OCI-LY1 (cell line): ENCODE measurements around the gene MYCL.

Experiments used
- H2AFZ ChIP-seq: fragments of 200-600 bp; sonication (generic), shearing (Covaris generic); 2 replicates; pipeline ENCODE4 v1.6.0; 2014; ENCODE audit warnings: antibody characterized with exemption, mild to moderate bottlenecking, low read length
- H3F3A ChIP-seq: fragments of 200-600 bp; sonication (generic), shearing (Covaris generic); 2 replicates; pipeline ENCODE4 v1.6.0; 2014; ENCODE audit warnings: mild to moderate bottlenecking, antibody characterized with exemption, low read length, moderate library complexity; ENCODE audit not compliant: insufficient read depth
- H3K27ac ChIP-seq: fragments of 200-600 bp; sonication (generic); 2 replicates; pipeline ENCODE4 v1.5.1; 2014; ENCODE audit warnings: low read length, mixed run types, mild to moderate bottlenecking, low read depth; ENCODE audit not compliant: poor library complexity, severe bottlenecking
- H3K27me3 ChIP-seq: fragments of 200-600 bp; sonication (generic); 2 replicates; pipeline ENCODE4 v1.6.0; 2014; ENCODE audit warnings: antibody characterized with exemption, mild to moderate bottlenecking, low read length, moderate library complexity; ENCODE audit not compliant: insufficient read depth
- H3K36me3 ChIP-seq: fragments of 200-600 bp; sonication (generic); 2 replicates; pipeline ENCODE4 v1.6.1; 2014; ENCODE audit warnings: mild to moderate bottlenecking, antibody characterized with exemption, low read length, moderate library complexity, mixed read lengths; ENCODE audit not compliant: insufficient read depth
- H3K4me1 ChIP-seq: fragments of 200-600 bp; sonication (generic); 2 replicates; pipeline ENCODE4 v1.5.1; 2014; ENCODE audit warnings: mild to moderate bottlenecking, low read length, moderate library complexity; ENCODE audit not compliant: insufficient read depth, severe bottlenecking
- H3K4me2 ChIP-seq: fragments of 200-600 bp; sonication (generic), shearing (Covaris generic); 2 replicates; pipeline ENCODE4 v1.6.1; 2014; ENCODE audit warnings: low read length
- H3K4me3 ChIP-seq: fragments of 200-600 bp; sonication (generic); 2 replicates; pipeline ENCODE4 v1.5.1; 2014; ENCODE audit warnings: low read length, low read depth, mild to moderate bottlenecking, mixed read lengths; ENCODE audit not compliant: poor library complexity, severe bottlenecking
- H3K79me2 ChIP-seq: fragments of 200-600 bp; shearing (Covaris generic); 2 replicates; pipeline ENCODE4 v1.6.1; 2016; ENCODE audit warnings: mixed run types, low read length, mixed read lengths; ENCODE audit not compliant: insufficient read depth
- H3K9ac ChIP-seq: fragments of 200-600 bp; sonication (generic), shearing (Covaris generic); 2 replicates; pipeline ENCODE4 v1.6.1; 2014; ENCODE audit warnings: mild to moderate bottlenecking, low read length, mixed read lengths
- H3K9me2 ChIP-seq: fragments of 200-600 bp; sonication (generic), shearing (Covaris generic); 2 replicates; pipeline ENCODE4 v1.6.1; 2014; ENCODE audit warnings: low read depth, mild to moderate bottlenecking, low read length, mixed read lengths
- H3K9me3 ChIP-seq: fragments of 200-600 bp; shearing (Covaris generic); 2 replicates; pipeline ENCODE4 v1.6.1; 2014; ENCODE audit warnings: low read length, mixed read lengths
- H4K20me1 ChIP-seq: fragments of 200-600 bp; sonication (generic), shearing (Covaris generic); 2 replicates; pipeline ENCODE4 v1.6.0; 2016; ENCODE audit warnings: mild to moderate bottlenecking, low read length; ENCODE audit not compliant: insufficient read depth
- CTCF ChIP-seq: fragments of 200-600 bp; sonication (generic), shearing (Covaris generic); IDR thresholded peaks from 2 replicates; pipeline ENCODE4 v1.5.1; 2017; ENCODE audit warnings: mild to moderate bottlenecking, antibody characterized with exemption, low read length, moderate library complexity, mixed read lengths
- EZH2 ChIP-seq: fragments of 200-600 bp; sonication (generic), shearing (Covaris generic); IDR thresholded peaks from 2 replicates; pipeline ENCODE4 v1.8.0; 2017; ENCODE audit warnings: borderline replicate concordance, mixed run types, mild to moderate bottlenecking, antibody characterized with exemption, low read length, moderate library complexity, mixed read lengths

The MYCL gene

GRCh38 chr1:39936724-39937491 is 35.2 kb upstream of the MYCL start:
- Histone ChIP-seq H4K20me1 (no peaks in the 10 kb centered on the region), H3K79me2 (no peaks in the 10 kb centered on the region), H3K36me3 (no peaks in the 10 kb centered on the region; the same call in 1 of the 2 replicates), H3K27me3 (peaks cover 7% of the 10 kb centered on the region; the same call in 1 of the 2 replicates), H3K4me2 (no peak overlapping the region), H3K9me3 (peaks cover 3% of the 10 kb centered on the region; the same call in 1 of the 2 replicates), H3F3A (no peaks in the 10 kb centered on the region), H3K9ac (no peak overlapping the region), H2AFZ (no peak overlapping the region), H3K9me2 (no peaks in the 10 kb centered on the region), H3K27ac (no peak overlapping the region), H3K4me3 (no peak overlapping the region), H3K4me1 (no peaks in the 10 kb centered on the region)
- TF ChIP-seq CTCF (no peak), EZH2 (no peak)

GRCh38 chr1:39933956-39934941 is 32.5 kb upstream of the MYCL start:
- Histone ChIP-seq H3K27ac (no peak overlapping the region), H2AFZ (no peak overlapping the region), H3K4me2 (no peak overlapping the region)

More at GRCh38 chr1:39933956-39934941, 32.5 kb upstream of the MYCL start:
- H4K20me1 ChIP-seq = no peaks in the 10 kb centered on the region
- H3F3A ChIP-seq = no peaks in the 10 kb centered on the region
- no peaks in the 10 kb centered on the region for H3K79me2 ChIP-seq
- no peak overlapping the region for H3K9ac ChIP-seq
- H3K4me3 ChIP-seq = no peak overlapping the region
- H3K9me3 ChIP-seq = peaks cover 3% of the 10 kb centered on the region; the same call in 1 of the 2 replicates
- H3K36me3 ChIP-seq = no peaks in the 10 kb centered on the region; the same call in 1 of the 2 replicates
- TF ChIP-seq CTCF (no peak), EZH2 (no peak)
- no peaks in the 10 kb centered on the region for H3K4me1 ChIP-seq
- no peaks in the 10 kb centered on the region for H3K9me2 ChIP-seq
- peaks cover 7% of the 10 kb centered on the region; the same call in 1 of the 2 replicates for H3K27me3 ChIP-seq
